B cell (primary cell): ENCODE data around the gene KCNA3. TPM values are rescaled to one million over a fixed set of nuclear protein-coding genes. Genes with fewer than 3 reads are reported as not detected.

Experiments used
- ATAC-seq: fragments of 200-7000 bp; cut with Tn5 transposase; one replicate; pipeline ENCODE4 v1.10.0; 2021; ENCODE audit warnings: low read depth, mild to moderate bottlenecking, moderate number of reproducible peaks, moderate library complexity
- CTCF ChIA-PET: fragments of 350-600 bp; sonication (Branson Sonifier 250); formaldehyde crosslinking; loops from one replicate; lab custom pipeline; 2021; ENCODE audit warnings: antibody characterized with exemption, inconsistent platforms; lab: Charles Lee
- POLR2A ChIA-PET: fragments of 350-600 bp; sonication (Branson Sonifier 250); formaldehyde crosslinking; loops from one replicate; lab custom pipeline; 2021; ENCODE audit warnings: antibody characterized with exemption; lab: Charles Lee
- DNase-seq: peaks from one replicate; pipeline ENCODE4 v3.0.0; 2013
- H2AFZ ChIP-seq: 2 replicates; pipeline ENCODE4 v1.6.1; 2012; ENCODE audit warnings: mild to moderate bottlenecking, low read depth, low read length; ENCODE audit not compliant: insufficient read depth, poor library complexity, severe bottlenecking
- H3K27ac ChIP-seq, 2 donors: 1 replicate in 1 of 2; 2 replicates in 1 of 2; pipeline ENCODE4 v1.5.1; 2012 to 2013; ENCODE audit warnings: low read length in 2 of 2, mild to moderate bottlenecking in 2 of 2, moderate library complexity in 1 of 2
- H3K27me3 ChIP-seq, 4 experiments: fragments of 200-600 bp in 1 of 4; sonication (generic) in 1 of 4; replicated peaks in 1 of 4; 1 replicate in 2 of 4; 2 replicates in 2 of 4; pipeline versions ENCODE4 v1.6.1 to v1.7.0; 2013 to 2016; ENCODE audit warnings: low read length in 3 of 4, mild to moderate bottlenecking in 2 of 4, mixed read lengths in 1 of 4, moderate library complexity in 1 of 4; ENCODE audit not compliant: insufficient read depth in 4 of 4, control insufficient read depth in 3 of 4; ENCODE audit errors: control extremely low read depth in 1 of 4
- H3K36me3 ChIP-seq, 2 experiments: replicated peaks in 1 of 2; 1 replicate in 1 of 2; 2 replicates in 1 of 2; pipeline versions ENCODE4 v1.6.1 to v1.7.1; 2013; ENCODE audit warnings: low read length in 1 of 2; ENCODE audit not compliant: insufficient read depth in 2 of 2, control insufficient read depth in 1 of 2; ENCODE audit errors: control extremely low read depth in 1 of 2, extremely low read depth in 1 of 2
- H3K4me1 ChIP-seq, 2 donors: fragments of 200-600 bp in 1 of 2; sonication (generic) in 1 of 2; 1 replicate in 1 of 2; 2 replicates in 1 of 2; pipeline versions ENCODE4 v1.5.1 to v1.6.1; 2013 to 2017; ENCODE audit warnings: low read length in 2 of 2; ENCODE audit not compliant: control insufficient read depth in 2 of 2, insufficient read depth in 2 of 2
- H3K4me2 ChIP-seq: replicated peaks from 2 replicates; pipeline ENCODE3; 2012; ENCODE audit warnings: mild to moderate bottlenecking, low read depth, low read length; ENCODE audit not compliant: poor library complexity, severe bottlenecking
- H3K4me3 ChIP-seq, 5 experiments: fragments of 200-600 bp in 1 of 5; sonication (generic) in 1 of 5; 1 replicate in 3 of 5; 2 replicates in 2 of 5; pipeline versions ENCODE4 v1.5.1 to v1.7.0; 2011 to 2016; ENCODE audit warnings: low read length in 4 of 5, mild to moderate bottlenecking in 4 of 5, low read depth in 2 of 5, control low read depth in 1 of 5, moderate library complexity in 1 of 5; ENCODE audit not compliant: insufficient read depth in 1 of 5; ENCODE audit errors: control extremely low read depth in 1 of 5, extremely low read depth in 1 of 5
- H3K79me2 ChIP-seq: fragments of 200-600 bp; sonication (generic); one replicate; pipeline ENCODE4 v1.6.0; 2016; ENCODE audit warnings: low read length; ENCODE audit not compliant: control insufficient read depth, insufficient read depth
- H3K9ac ChIP-seq: fragments of 200-600 bp; sonication (generic); 2 replicates; pipeline ENCODE4 v1.6.1; 2017; ENCODE audit warnings: mild to moderate bottlenecking, low read length, moderate library complexity
- H3K9me3 ChIP-seq, 3 donors: one replicate each; pipeline versions ENCODE4 v1.6.1 to v1.7.1; 2013; ENCODE audit warnings: low read length in 2 of 3; ENCODE audit not compliant: control insufficient read depth in 2 of 3, insufficient read depth in 1 of 3; ENCODE audit errors: control extremely low read depth in 1 of 3
- H4K20me1 ChIP-seq: 2 replicates; pipeline ENCODE4 v1.6.0; 2012; ENCODE audit warnings: mild to moderate bottlenecking, low read length; ENCODE audit not compliant: insufficient read depth, control insufficient read depth, poor library complexity, severe bottlenecking
- H3K27ac Mint-ChIP-seq: one replicate; pipeline ENCODE4 v1.8.0; 2021; ENCODE audit warnings: mixed read lengths
- H3K27me3 Mint-ChIP-seq: one replicate; pipeline ENCODE4 v1.8.0; 2021; ENCODE audit warnings: mixed read lengths
- H3K4me1 Mint-ChIP-seq: one replicate; pipeline ENCODE4 v1.8.0; 2021; ENCODE audit warnings: mixed read lengths
- H3K4me3 Mint-ChIP-seq: one replicate; pipeline ENCODE4 v1.8.0; 2021; ENCODE audit warnings: mixed read lengths
- H3K9me3 Mint-ChIP-seq: one replicate; pipeline ENCODE4 v1.8.0; 2022; ENCODE audit warnings: mixed read lengths; ENCODE audit not compliant: insufficient read depth
- EZH2 ChIP-seq: IDR thresholded peaks from 2 replicates; pipeline ENCODE4 v1.6.1; 2012; ENCODE audit warnings: borderline replicate concordance, low read depth, mild to moderate bottlenecking, moderate library complexity, low read length; ENCODE audit not compliant: insufficient read depth, poor library complexity, severe bottlenecking
- WGBS: methylation state at CpG from one replicate; pipeline ENCODE4 v1.1.5; 2013; ENCODE audit warnings: missing lambda C conversion rate; ENCODE audit not compliant: insufficient coverage; 5-methylcytosine and 5-hydroxymethylcytosine counted together
- intact Hi-C: fragments of 100-400 bp; cut with micrococcal nuclease; formaldehyde crosslinking; loops from one replicate; pipeline ENCODE4 v1.10.0; 2022
- polyA plus RNA-seq: library from polyadenylated mRNA; depleted of rRNA; stranded (reverse); fragments of >200 nt; gene quantifications from 2 replicates; pipeline ENCODE4 v1.2.3, GENCODE V29; 2012
- total RNA-seq, 2 donors: library from RNA; stranded (reverse); fragments of 120-200 nt in 1 of 2; gene quantifications; 1 replicate in 1 of 2; 2 replicates in 1 of 2; pipeline versions ENCODE4 v1.2.3 to v1.2.4, GENCODE V29; 2013 to 2022
- TF ChIP-seq, protein P1 (sequence below): fragments of 200-600 bp; IDR thresholded peaks from one replicate; pipeline ENCODE4 v1.8.0; 2022; ENCODE audit warnings: antibody characterized with exemption, mild to moderate bottlenecking

KCNA3 gene
- total and polyA plus RNA-seq, 2 donors (not counting 1 experiment from before 2014, with no cell fraction given): 17.5 to 60.0 TPM

DNA sequence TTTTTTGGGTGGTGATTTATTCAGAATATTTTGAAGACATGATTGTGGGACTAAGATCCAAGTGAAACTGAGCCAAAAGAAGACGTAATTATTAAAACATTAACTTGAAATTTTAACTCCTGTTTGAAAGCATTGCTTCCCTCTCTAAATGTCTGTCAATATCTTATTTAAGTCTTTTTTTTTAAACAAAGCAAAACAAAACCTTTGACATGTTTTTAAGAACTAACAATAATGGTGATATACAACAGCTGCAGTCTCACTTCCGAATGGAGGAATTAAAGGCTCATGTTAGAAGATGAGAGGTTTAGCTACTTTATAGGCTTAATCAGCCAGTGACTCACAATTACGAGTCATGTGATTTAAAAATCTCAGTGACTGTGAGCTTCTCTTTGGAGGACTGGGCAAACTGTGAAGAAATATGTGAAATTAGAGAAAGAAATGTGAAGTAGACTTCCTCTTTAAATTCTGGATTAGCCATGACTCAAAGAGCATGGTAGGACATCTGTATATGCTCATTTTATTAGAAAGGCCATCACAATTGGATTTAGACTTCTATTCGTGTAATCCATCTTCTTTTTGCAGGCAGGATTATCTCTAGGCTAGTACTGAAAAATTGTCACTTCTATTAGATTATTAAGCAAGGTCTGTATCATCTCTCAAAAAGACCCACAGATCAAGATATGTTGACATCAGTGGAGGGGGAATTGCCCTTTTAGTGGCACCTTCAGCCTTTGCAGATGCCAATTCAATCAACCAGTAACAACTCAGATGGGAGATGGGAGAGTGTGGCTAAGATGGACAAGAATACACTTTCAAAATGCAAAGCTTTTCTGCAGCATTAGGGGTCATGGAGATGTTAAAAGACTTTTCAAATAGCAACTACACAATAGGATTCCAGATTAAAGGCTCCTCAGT lies 28.7 kb downstream of the KCNA3 start:
- H3K4me3 ChIP-seq: no peak overlapping the region
- ATAC-seq: no peak

More for the DNA sequence above, 28.7 kb downstream of the KCNA3 start:
- Mint-ChIP-seq H3K9me3 (no peaks in the 10 kb centered on the region), H3K27ac (no peak overlapping the region), H3K4me3 (no peak overlapping the region), H3K4me1 (peaks cover 17% of the 10 kb centered on the region), H3K27me3 (peaks cover 6% of the 10 kb centered on the region)
- intact Hi-C loops: loop anchor here (2.0 kb wide), 1 partner anchor 15 kb away; no protein-coding TSS in a partner anchor
- no peak overlapping the region for H2AFZ ChIP-seq
- H3K9me3 ChIP-seq: no peaks in the 10 kb centered on the region
- H3K9ac ChIP-seq: no peak overlapping the region
- peaks cover 13 to 15% of the 10 kb centered on the region in 2 donors for H3K4me1 ChIP-seq
- TF ChIP-seq EZH2: no peak
- TF ChIP-seq, protein P1, sequence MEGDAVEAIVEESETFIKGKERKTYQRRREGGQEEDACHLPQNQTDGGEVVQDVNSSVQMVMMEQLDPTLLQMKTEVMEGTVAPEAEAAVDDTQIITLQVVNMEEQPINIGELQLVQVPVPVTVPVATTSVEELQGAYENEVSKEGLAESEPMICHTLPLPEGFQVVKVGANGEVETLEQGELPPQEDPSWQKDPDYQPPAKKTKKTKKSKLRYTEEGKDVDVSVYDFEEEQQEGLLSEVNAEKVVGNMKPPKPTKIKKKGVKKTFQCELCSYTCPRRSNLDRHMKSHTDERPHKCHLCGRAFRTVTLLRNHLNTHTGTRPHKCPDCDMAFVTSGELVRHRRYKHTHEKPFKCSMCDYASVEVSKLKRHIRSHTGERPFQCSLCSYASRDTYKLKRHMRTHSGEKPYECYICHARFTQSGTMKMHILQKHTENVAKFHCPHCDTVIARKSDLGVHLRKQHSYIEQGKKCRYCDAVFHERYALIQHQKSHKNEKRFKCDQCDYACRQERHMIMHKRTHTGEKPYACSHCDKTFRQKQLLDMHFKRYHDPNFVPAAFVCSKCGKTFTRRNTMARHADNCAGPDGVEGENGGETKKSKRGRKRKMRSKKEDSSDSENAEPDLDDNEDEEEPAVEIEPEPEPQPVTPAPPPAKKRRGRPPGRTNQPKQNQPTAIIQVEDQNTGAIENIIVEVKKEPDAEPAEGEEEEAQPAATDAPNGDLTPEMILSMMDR: no peak
- POLR2A ChIA-PET: no interaction called here
- H3K36me3 ChIP-seq: no peaks in the 10 kb centered on the region
- no peaks in the 10 kb centered on the region for H3K27me3 ChIP-seq
- CTCF ChIA-PET: interaction anchor here (0.5 to 5.8 kb wide), 6 partner anchors 10 to 120 kb away, joined by 3 to 29 read pairs (median 6); no protein-coding TSS in a partner anchor
- DNase-seq: no peak
- no peak overlapping the region for H3K27ac ChIP-seq
- no peaks in the 10 kb centered on the region for H3K79me2 ChIP-seq
- no peaks in the 10 kb centered on the region for H4K20me1 ChIP-seq
- no peak overlapping the region for H3K4me2 ChIP-seq
- 80% methylated on average over 1 of the region's 4 CpGs for WGBS
